ENCODE results near the gene AGBL2. TPM values are rescaled to one million over a fixed set of nuclear protein-coding genes. Genes with fewer than 3 reads are reported as not detected.
"Not testable (repeated sequence)": the region's sequence is repeated elsewhere in the genome, so short reads cannot be mapped to it uniquely, and the experiment has no call there.

AGBL2 gene
- total RNA-seq, 2 experiments from 2014 or later = 2.0 to 8.4 TPM

- TF ChIP-seq, protein P1, sequence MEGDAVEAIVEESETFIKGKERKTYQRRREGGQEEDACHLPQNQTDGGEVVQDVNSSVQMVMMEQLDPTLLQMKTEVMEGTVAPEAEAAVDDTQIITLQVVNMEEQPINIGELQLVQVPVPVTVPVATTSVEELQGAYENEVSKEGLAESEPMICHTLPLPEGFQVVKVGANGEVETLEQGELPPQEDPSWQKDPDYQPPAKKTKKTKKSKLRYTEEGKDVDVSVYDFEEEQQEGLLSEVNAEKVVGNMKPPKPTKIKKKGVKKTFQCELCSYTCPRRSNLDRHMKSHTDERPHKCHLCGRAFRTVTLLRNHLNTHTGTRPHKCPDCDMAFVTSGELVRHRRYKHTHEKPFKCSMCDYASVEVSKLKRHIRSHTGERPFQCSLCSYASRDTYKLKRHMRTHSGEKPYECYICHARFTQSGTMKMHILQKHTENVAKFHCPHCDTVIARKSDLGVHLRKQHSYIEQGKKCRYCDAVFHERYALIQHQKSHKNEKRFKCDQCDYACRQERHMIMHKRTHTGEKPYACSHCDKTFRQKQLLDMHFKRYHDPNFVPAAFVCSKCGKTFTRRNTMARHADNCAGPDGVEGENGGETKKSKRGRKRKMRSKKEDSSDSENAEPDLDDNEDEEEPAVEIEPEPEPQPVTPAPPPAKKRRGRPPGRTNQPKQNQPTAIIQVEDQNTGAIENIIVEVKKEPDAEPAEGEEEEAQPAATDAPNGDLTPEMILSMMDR (conservative IDR thresholded peaks at IDR 0.05; ENCODE audit: low read length) = no peak
- TF ChIP-seq EZH2phosphoT487 (IDR thresholded peaks at IDR 0.05; ENCODE audit: borderline replicate concordance, low read depth, low read length) = no peak
- H4K20me1 ChIP-seq (ENCODE audit: insufficient read depth, low read length) = 0 out of 2 replicates have a peak, but pooled peaks cover 4% of the 10 kb centered on the region
- no peaks in the 10 kb centered on the region for H3K9me2 ChIP-seq (ENCODE audit: insufficient read depth, low read length)
- no peak overlapping the region for H3K4me2 ChIP-seq (ENCODE audit: low read length)
- ChIA-PET POLR2A (interaction anchor here (0.9 kb wide), 1 partner anchor 10 kb away, joined by 3 read pairs; no protein-coding TSS in a partner anchor), CTCF (ENCODE audit: unreplicated experiment) (no interaction called here)
- no peak overlapping the region for H2AFZ ChIP-seq (ENCODE audit: low read length)
- DNase-seq (ENCODE audit: low spot score) = no peak
- BruUV-seq (replicated peaks) = no TSS peak
- peaks cover 95% of the 10 kb centered on the region for H3K36me3 ChIP-seq (ENCODE audit: insufficient read depth, low read length)
- peaks cover 28% of the 10 kb centered on the region for H3K79me2 ChIP-seq (ENCODE audit: insufficient read depth, low read depth, low read length)
- no peak overlapping the region for H3K4me3 ChIP-seq (ENCODE audit: low read depth, low read length, poor library complexity, severe bottlenecking)
- H3K9me3 ChIP-seq (ENCODE audit: low read length) = 0 out of 2 replicates have a peak, but pooled peaks cover 3% of the 10 kb centered on the region
- no peak overlapping the region for H3K27ac ChIP-seq (ENCODE audit: low read depth, low read length, poor library complexity, severe bottlenecking)
- H3K4me1 ChIP-seq (ENCODE audit: insufficient read depth, low read length, poor library complexity, severe bottlenecking) = no peaks in the 10 kb centered on the region
- intact Hi-C loops (cut with micrococcal nuclease; ENCODE audit: unreplicated experiment) = no loop called here
Observed at GRCh38 chr11:47756208-47756607, 41.0 kb upstream of the AGBL2 start.

- Histone ChIP-seq H3K4me2 (ENCODE audit: low read length) (no peak overlapping the region), H3K4me1 (ENCODE audit: insufficient read depth, low read length, poor library complexity, severe bottlenecking) (no peaks in the 10 kb centered on the region), H3K36me3 (ENCODE audit: insufficient read depth, low read length) (peaks cover 96% of the 10 kb centered on the region), H4K20me1 (ENCODE audit: insufficient read depth, low read length) (0 out of 2 replicates have a peak, but pooled peaks cover 6% of the 10 kb centered on the region), H3K27ac (ENCODE audit: low read depth, low read length, poor library complexity, severe bottlenecking) (no peak overlapping the region), H2AFZ (ENCODE audit: low read length) (no peak overlapping the region), H3K9me2 (ENCODE audit: insufficient read depth, low read length) (no peaks in the 10 kb centered on the region), H3K9me3 (ENCODE audit: low read length) (0 out of 2 replicates have a peak, but pooled peaks cover 3% of the 10 kb centered on the region), H3K4me3 (ENCODE audit: low read depth, low read length, poor library complexity, severe bottlenecking) (no peak overlapping the region), H3K79me2 (ENCODE audit: insufficient read depth, low read depth, low read length) (peaks cover 5% of the 10 kb centered on the region; the same call in 1 of the 2 replicates)
- intact Hi-C loops (cut with micrococcal nuclease; ENCODE audit: unreplicated experiment) = no loop called here
- BruUV-seq (replicated peaks) = no TSS peak
- POLR2A ChIA-PET = no interaction called here
- DNase-seq (ENCODE audit: low spot score) = no peak
- TF ChIP-seq EZH2phosphoT487 (IDR thresholded peaks at IDR 0.05; ENCODE audit: borderline replicate concordance, low read depth, low read length) = no peak
- TF ChIP-seq, protein P1 (conservative IDR thresholded peaks at IDR 0.05; ENCODE audit: low read length) = no peak
- CTCF ChIA-PET (ENCODE audit: unreplicated experiment) = no interaction called here
Observed at GRCh38 chr11:47750725-47751124, 35.6 kb upstream of the AGBL2 start.

- H2AFZ ChIP-seq (ENCODE audit: low read length); H3K79me2 ChIP-seq (ENCODE audit: insufficient read depth, low read depth, low read length); H3K4me1 ChIP-seq (ENCODE audit: insufficient read depth, low read length, poor library complexity, severe bottlenecking); H3K9me2 ChIP-seq (ENCODE audit: insufficient read depth, low read length); CTCF ChIA-PET (ENCODE audit: unreplicated experiment); DNase-seq (ENCODE audit: low spot score); H4K20me1 ChIP-seq (ENCODE audit: insufficient read depth, low read length); BruUV-seq (replicated peaks); H3K27ac ChIP-seq (ENCODE audit: low read depth, low read length, poor library complexity, severe bottlenecking); H3K9me3 ChIP-seq (ENCODE audit: low read length); H3K4me2 ChIP-seq (ENCODE audit: low read length); H3K4me3 ChIP-seq (ENCODE audit: low read depth, low read length, poor library complexity, severe bottlenecking): not testable (repeated sequence)
- intact Hi-C loops (cut with micrococcal nuclease; ENCODE audit: unreplicated experiment) = loop anchor here (5.0 kb wide), 1 partner anchor 70 kb away; no protein-coding TSS in a partner anchor
- POLR2A ChIA-PET = interaction anchor here (0.9 kb wide), 1 partner anchor 27 kb away, joined by 3 read pairs; the partner anchor contains the start of gene AGBL2
- H3K36me3 ChIP-seq (ENCODE audit: insufficient read depth, low read length) = peaks cover 100% of the 10 kb centered on the region
Observed at GRCh38 chr11:47742494-47742893, 27.3 kb upstream of the AGBL2 start.

GRCh38 chr11:47737817-47738216 lies 22.6 kb upstream of the AGBL2 start:
- H3K27ac ChIP-seq (ENCODE audit: low read depth, low read length, poor library complexity, severe bottlenecking); H4K20me1 ChIP-seq (ENCODE audit: insufficient read depth, low read length); CTCF ChIA-PET (ENCODE audit: unreplicated experiment); H3K9me2 ChIP-seq (ENCODE audit: insufficient read depth, low read length); BruUV-seq (replicated peaks); H3K4me3 ChIP-seq (ENCODE audit: low read depth, low read length, poor library complexity, severe bottlenecking); intact Hi-C loops (cut with micrococcal nuclease; ENCODE audit: unreplicated experiment); H3K9me3 ChIP-seq (ENCODE audit: low read length); H3K79me2 ChIP-seq (ENCODE audit: insufficient read depth, low read depth, low read length); H3K4me2 ChIP-seq (ENCODE audit: low read length); H2AFZ ChIP-seq (ENCODE audit: low read length); H3K4me1 ChIP-seq (ENCODE audit: insufficient read depth, low read length, poor library complexity, severe bottlenecking); DNase-seq (ENCODE audit: low spot score): not testable (repeated sequence)
- peaks cover 99% of the 10 kb centered on the region for H3K36me3 ChIP-seq (ENCODE audit: insufficient read depth, low read length)
- POLR2A ChIA-PET = interaction anchor here (1.0 kb wide), 1 partner anchor 10 kb away, joined by 3 read pairs; no protein-coding TSS in a partner anchor
